NB4 (cell line): ENCODE results near the gene SPPL2A.

ENCODE experiments used
- DNase-seq: peaks from one replicate; pipeline ENCODE4 v3.0.0; 2010; ENCODE audit warnings: low read depth
- H3K4me3 ChIP-seq: one replicate; pipeline ENCODE4 v1.5.1; 2011; ENCODE audit warnings: mild to moderate bottlenecking, low read depth, low read length, moderate library complexity
- CTCF ChIP-seq: IDR thresholded peaks from one replicate; pipeline ENCODE4 v1.5.1; 2012; ENCODE audit warnings: low read depth, low read length
- MAX ChIP-seq: IDR thresholded peaks from 2 replicates; pipeline ENCODE4 v1.6.1; 2011; ENCODE audit warnings: low read depth, low read length
- MYC ChIP-seq: IDR thresholded peaks from 2 replicates; pipeline ENCODE4 v1.6.1; 2011; ENCODE audit warnings: low read depth, low read length
- POLR2A ChIP-seq: IDR thresholded peaks from 2 replicates; pipeline ENCODE4 v1.6.1; 2011; ENCODE audit warnings: mild to moderate bottlenecking; ENCODE audit not compliant: insufficient read length; ENCODE audit errors: extremely low read depth

The SPPL2A gene

GRCh38 chr15:50808728-50809127 is 43.2 kb upstream of the SPPL2A start:
- TF ChIP-seq POLR2A (no peak), MAX (no peak), MYC (no peak), CTCF (no peak)
- DNase-seq: no peak
- H3K4me3 ChIP-seq: no peak overlapping the region

GRCh38 chr15:50803479-50804180 is 38.1 kb upstream of the SPPL2A start:
- no peak for DNase-seq
- no peak overlapping the region for H3K4me3 ChIP-seq
- no peak for TF ChIP-seq MAX
- no peak for TF ChIP-seq CTCF
- no peak for TF ChIP-seq POLR2A
- TF ChIP-seq MYC: no peak

GRCh38 chr15:50800715-50801114 is 35.2 kb upstream of the SPPL2A start:
- H3K4me3 ChIP-seq: no peak overlapping the region
- DNase-seq: no peak
- TF ChIP-seq POLR2A (no peak), MYC (no peak), MAX (no peak), CTCF (no peak)

- no peak overlapping the region for H3K4me3 ChIP-seq
- peak; percentile 18 for DNase-seq
- TF ChIP-seq CTCF (no peak), MYC (no peak), MAX (no peak), POLR2A (no peak)
Observed at GRCh38 chr15:50798684-50799083, 33.2 kb upstream of the SPPL2A start.

- H3K4me3 ChIP-seq: no peak overlapping the region
- no peak for DNase-seq
- no peak for TF ChIP-seq MAX
- no peak for TF ChIP-seq MYC
- TF ChIP-seq CTCF: no peak
- TF ChIP-seq POLR2A: no peak
Observed at GRCh38 chr15:50797926-50798325, 32.4 kb upstream of the SPPL2A start.

- H3K4me3 ChIP-seq: no peak overlapping the region
- no peak for DNase-seq
- no peak for TF ChIP-seq CTCF
Observed at GRCh38 chr15:50791486-50791885, 26.0 kb upstream of the SPPL2A start.
